ENCODE data around the gene STAB2. TPM values are rescaled to one million over a fixed set of nuclear protein-coding genes. Genes with fewer than 3 reads are reported as not detected.
A peak's percentile ranks its signal among the peaks of the same experiment; 100 is the strongest.

STAB2 gene
- total RNA-seq, 2 donors from 2014 or later: under 0.01 TPM; not detected in 1

- Histone ChIP-seq H3K27ac (no peak overlapping the region), H3K36me3 (replicated peaks in 1 of 2; ENCODE audit: insufficient read depth in 1 of 2, low read depth in 2 of 2) (no peaks in the 10 kb centered on the region), H3K9me3 (no peaks in the 10 kb centered on the region), H3K27me3 (no peaks in the 10 kb centered on the region), H3K4me1 (peaks cover 9% of the 10 kb centered on the region), H3K4me3 (no peak overlapping the region)
- ATAC-seq (no peak), DNase-seq (no peak)
- WGBS, 2 donors: 89 to 91% methylated on average over 1 of the region's 1 CpG
- intact Hi-C loops (cut with DNase I): no loop called here
- TF ChIP-seq POLR2A (IDR thresholded peaks at IDR 0.05) (no peak), CTCF (IDR thresholded peaks at IDR 0.05) (no peak)
Observed at GRCh38 chr12:103671367-103671766, 84.3 kb downstream of the STAB2 start.

GRCh38 chr12:103672401-103673119 lies 85.5 kb downstream of the STAB2 start:
- 46 to 51% methylated on average over 10 of the region's 10 CpGs for whole genome bisulfite sequencing, 2 donors
- intact Hi-C loops (cut with DNase I): no loop called here
- H3K36me3 ChIP-seq (replicated peaks in 1 of 2; ENCODE audit: insufficient read depth in 1 of 2, low read depth in 2 of 2): no peaks in the 10 kb centered on the region
- peak; percentile 53 for ATAC-seq
- no peak overlapping the region for H3K27ac ChIP-seq
- TF ChIP-seq POLR2A (IDR thresholded peaks at IDR 0.05) (no peak), CTCF (IDR thresholded peaks at IDR 0.05) (no peak)
- no peak for DNase-seq
- H3K4me1 ChIP-seq: peaks cover 17% of the 10 kb centered on the region
- H3K9me3 ChIP-seq: no peaks in the 10 kb centered on the region
- no peaks in the 10 kb centered on the region for H3K27me3 ChIP-seq
- H3K4me3 ChIP-seq: no peak overlapping the region

- no peak for DNase-seq
- no peaks in the 10 kb centered on the region for H3K9me3 ChIP-seq
- no peak for ATAC-seq
- no peaks in the 10 kb centered on the region for H3K36me3 ChIP-seq (replicated peaks in 1 of 2; ENCODE audit: insufficient read depth in 1 of 2, low read depth in 2 of 2)
- intact Hi-C loops (cut with DNase I): no loop called here
- no peak overlapping the region for H3K27ac ChIP-seq
- H3K27me3 ChIP-seq: no peaks in the 10 kb centered on the region
- WGBS, 2 donors: 94 to 97% methylated on average over 3 to 6 of the region's 6 CpGs
- TF ChIP-seq CTCF (IDR thresholded peaks at IDR 0.05) (no peak), POLR2A (IDR thresholded peaks at IDR 0.05) (no peak)
- H3K4me1 ChIP-seq: peaks cover 22% of the 10 kb centered on the region
- no peak overlapping the region for H3K4me3 ChIP-seq
Observed at GRCh38 chr12:103673487-103673886, 86.4 kb downstream of the STAB2 start.

- Histone ChIP-seq H3K27me3 (no peaks in the 10 kb centered on the region), H3K4me3 (no peak overlapping the region), H3K4me1 (peaks cover 22% of the 10 kb centered on the region), H3K36me3 (replicated peaks in 1 of 2; ENCODE audit: insufficient read depth in 1 of 2, low read depth in 2 of 2) (no peaks in the 10 kb centered on the region), H3K27ac (no peak overlapping the region), H3K9me3 (no peaks in the 10 kb centered on the region)
- TF ChIP-seq POLR2A (IDR thresholded peaks at IDR 0.05): no peak
- TF ChIP-seq CTCF (IDR thresholded peaks at IDR 0.05): no peak
- intact Hi-C loops (cut with DNase I): no loop called here
- 85 to 91% methylated on average over 10 of the region's 10 CpGs for WGBS, 2 donors
- DNase-seq (no peak), ATAC-seq (no peak)
Observed at GRCh38 chr12:103673891-103674375, 86.9 kb downstream of the STAB2 start.

- intact Hi-C loops (cut with DNase I): no loop called here
- H3K4me3 ChIP-seq: no peak overlapping the region
- H3K4me1 ChIP-seq: peaks cover 22% of the 10 kb centered on the region
- 37 to 54% methylated on average over 3 of the region's 3 CpGs for WGBS, 2 donors
- no peak for ATAC-seq
- no peaks in the 10 kb centered on the region for H3K27me3 ChIP-seq
- TF ChIP-seq POLR2A (IDR thresholded peaks at IDR 0.05): no peak
- no peak for TF ChIP-seq CTCF (IDR thresholded peaks at IDR 0.05)
- DNase-seq: no peak
- H3K27ac ChIP-seq: no peak overlapping the region
- no peaks in the 10 kb centered on the region for H3K9me3 ChIP-seq
- H3K36me3 ChIP-seq (replicated peaks in 1 of 2; ENCODE audit: insufficient read depth in 1 of 2, low read depth in 2 of 2): no peaks in the 10 kb centered on the region
Observed at GRCh38 chr12:103676893-103677292, 89.8 kb downstream of the STAB2 start.

All from body of pancreas (tissue), 4 donors.